Dendritic cell treated with granulocyte-macrophage colony-stimulating factor and Interleukin-4, amounts not matched to agents 40 ng/mL and 50 ng/mL, for 4 days (primary cell): Measurements from ENCODE around the gene HLA-B.
A peak's percentile ranks its signal among the peaks of the same experiment; 100 is the strongest.
"Not testable (repeated sequence)": the region's sequence is repeated elsewhere in the genome, so short reads cannot be mapped to it uniquely, and the experiment has no call there.

Experiments used
- H3K27ac Mint-ChIP-seq: one replicate; pipeline ENCODE4 v1.8.0; 2022; ENCODE audit warnings: mild to moderate bottlenecking, mixed read lengths
- H3K27me3 Mint-ChIP-seq: one replicate; pipeline ENCODE4 v1.8.0; 2022; ENCODE audit warnings: mild to moderate bottlenecking, mixed read lengths
- H3K36me3 Mint-ChIP-seq: one replicate; pipeline ENCODE4 v1.8.0; 2022; ENCODE audit warnings: low read depth, mixed read lengths
- H3K4me1 Mint-ChIP-seq: one replicate; pipeline ENCODE4 v1.8.0; 2022; ENCODE audit warnings: low read depth, mixed read lengths
- H3K4me3 Mint-ChIP-seq: one replicate; pipeline ENCODE4 v1.8.0; 2022; ENCODE audit warnings: mild to moderate bottlenecking, moderate library complexity, mixed read lengths
- H3K9me3 Mint-ChIP-seq: one replicate; pipeline ENCODE4 v1.8.0; 2022; ENCODE audit warnings: mixed read lengths
- intact Hi-C: fragments of 100-400 bp; cut with micrococcal nuclease; formaldehyde crosslinking; loops from one replicate; pipeline ENCODE4 v1.15.0; 2022

Gene HLA-B

DNA sequence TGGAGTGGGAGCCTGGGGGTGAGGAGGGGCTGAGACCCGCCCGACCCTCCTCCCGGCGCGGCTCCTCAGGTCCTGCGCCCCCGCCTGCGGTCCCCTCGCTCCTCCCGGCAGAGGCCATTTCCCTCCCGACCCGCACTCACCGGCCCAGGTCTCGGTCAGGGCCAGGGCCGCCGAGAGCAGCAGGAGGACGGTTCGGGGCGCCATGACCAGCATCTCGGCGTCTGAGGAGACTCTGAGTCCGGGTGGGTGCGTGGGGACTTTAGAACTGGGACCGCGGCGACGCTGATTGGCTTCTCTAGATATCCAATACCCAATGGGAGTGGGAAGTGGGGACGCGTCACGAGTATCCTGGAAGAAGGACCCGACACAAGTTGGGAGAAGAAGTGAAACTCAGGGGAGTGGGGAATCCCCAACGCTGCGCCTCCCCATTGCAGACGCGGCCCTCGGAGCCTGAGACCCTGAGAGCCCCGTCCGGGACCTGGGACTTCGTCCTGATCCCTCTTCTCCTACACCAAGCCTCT is at the start of gene HLA-B:
Gene HLA-B (minus strand): TSS at position 234 of the 521 bp plus-strand sequence. CDS start 21 bp downstream, at position 213.
- peak within 1 kb of the TSS; percentile 91 for H3K4me3 Mint-ChIP-seq
- H3K36me3 Mint-ChIP-seq: peaks cover 49% of the 10 kb centered on the region
- intact Hi-C loops: no loop called here
- H3K4me1 Mint-ChIP-seq: peaks cover 60% of the 10 kb centered on the region
- peak within 1 kb of the TSS; percentile 98 for H3K27ac Mint-ChIP-seq
- peaks cover 8% of the 10 kb centered on the region for H3K9me3 Mint-ChIP-seq
- peaks cover 3% of the 10 kb centered on the region for H3K27me3 Mint-ChIP-seq

DNA sequence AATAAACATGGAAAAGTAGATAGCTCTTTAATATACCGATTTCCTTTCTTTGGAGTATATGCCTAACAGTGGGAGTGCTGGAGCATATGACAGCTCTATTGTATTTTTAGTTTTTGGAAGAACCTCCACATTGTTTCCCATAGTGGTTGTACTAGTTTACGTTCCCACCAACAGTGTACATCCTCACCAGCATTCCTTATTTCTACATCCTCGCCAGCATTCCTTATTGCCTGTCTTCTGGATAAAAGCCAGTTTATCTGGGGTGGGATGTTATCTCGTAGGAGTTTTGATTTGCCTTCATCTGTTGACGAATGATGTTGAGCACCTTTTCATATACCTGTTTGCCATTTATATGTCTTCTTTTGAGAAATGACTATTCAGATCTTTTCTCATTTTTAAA is 49.0 kb upstream of the HLA-B start:
- Mint-ChIP-seq H3K36me3 (peaks cover 26% of the 10 kb centered on the region), H3K9me3 (no peaks in the 10 kb centered on the region), H3K27me3 (no peaks in the 10 kb centered on the region), H3K4me3 (no peak overlapping the region), H3K4me1 (peaks cover 79% of the 10 kb centered on the region), H3K27ac (no peak overlapping the region)
- intact Hi-C loops: no loop called here

DNA sequence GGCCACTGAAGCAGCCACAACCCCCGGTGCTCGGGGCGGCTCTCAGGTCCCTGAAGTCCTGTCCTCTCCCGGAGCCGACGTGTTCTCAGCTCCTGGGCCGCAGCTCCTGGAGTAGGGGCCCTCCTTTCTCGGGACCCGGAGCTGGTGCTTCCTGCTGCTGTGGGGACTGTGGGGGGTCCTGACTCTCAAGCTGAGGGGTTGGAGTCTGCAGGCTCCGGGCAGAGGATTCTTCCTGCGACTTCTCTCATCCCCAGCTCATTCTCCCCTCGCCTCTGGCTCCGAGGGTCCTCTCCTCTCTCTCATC is 47.0 kb upstream of the HLA-B start:
- Mint-ChIP-seq H3K4me1 (peaks cover 74% of the 10 kb centered on the region), H3K36me3 (peaks cover 23% of the 10 kb centered on the region), H3K4me3 (peak overlapping the region; percentile 83), H3K27ac (peak overlapping the region; percentile 81)
- intact Hi-C loops, H3K9me3 Mint-ChIP-seq, H3K27me3 Mint-ChIP-seq: not testable (repeated sequence)

DNA sequence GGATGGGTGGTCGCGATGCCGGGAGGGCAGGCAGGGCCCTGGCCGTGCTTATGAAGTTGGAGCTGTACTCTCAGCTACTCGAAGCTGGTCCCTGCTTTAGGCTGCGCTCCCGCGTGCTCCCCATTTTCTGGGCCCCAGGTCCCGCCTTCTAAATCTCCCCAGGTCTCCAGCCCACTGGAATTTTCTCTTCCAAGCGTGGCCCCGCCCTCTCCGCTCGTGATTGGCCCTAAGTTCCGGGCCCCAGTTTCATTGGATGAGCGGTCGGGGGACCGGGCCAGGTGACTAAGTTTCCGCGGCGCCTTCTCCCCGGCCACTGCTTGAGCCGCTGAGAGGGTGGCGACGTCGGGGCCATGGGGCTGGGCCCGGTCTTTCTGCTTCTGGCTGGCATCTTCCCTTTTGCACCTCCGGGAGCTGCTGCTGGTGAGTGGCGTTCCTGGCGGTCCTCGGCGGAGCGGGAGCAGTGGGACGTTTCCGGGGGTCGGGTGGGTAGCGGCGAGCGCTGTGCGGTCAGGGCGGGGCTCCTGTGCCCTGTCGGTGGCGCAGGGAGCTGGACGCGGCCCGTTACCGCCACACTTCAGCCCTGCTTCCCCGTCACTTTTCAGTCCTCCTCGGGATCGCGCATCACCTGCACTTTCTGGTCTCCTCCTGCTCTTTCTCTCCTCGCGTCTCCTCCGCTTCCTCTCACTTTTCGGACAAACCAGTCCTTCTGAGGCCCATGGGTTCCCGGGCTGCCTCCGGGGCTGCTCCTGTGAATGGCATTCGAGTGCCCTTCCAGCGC is 46.5 kb upstream of the HLA-B start, which contains the start of gene MICA:
Gene MICA (plus strand): TSS at position 313 of the 778 bp plus-strand sequence. CDS start 38 bp downstream, at position 351.
- intact Hi-C loops: no loop called here
- Mint-ChIP-seq H3K27ac (peak within 1 kb of the TSS; percentile 81), H3K4me3 (peak within 1 kb of the TSS; percentile 83), H3K4me1 (peaks cover 76% of the 10 kb centered on the region), H3K36me3 (peaks cover 23% of the 10 kb centered on the region), H3K9me3 (no peaks in the 10 kb centered on the region), H3K27me3 (no peaks in the 10 kb centered on the region)

DNA sequence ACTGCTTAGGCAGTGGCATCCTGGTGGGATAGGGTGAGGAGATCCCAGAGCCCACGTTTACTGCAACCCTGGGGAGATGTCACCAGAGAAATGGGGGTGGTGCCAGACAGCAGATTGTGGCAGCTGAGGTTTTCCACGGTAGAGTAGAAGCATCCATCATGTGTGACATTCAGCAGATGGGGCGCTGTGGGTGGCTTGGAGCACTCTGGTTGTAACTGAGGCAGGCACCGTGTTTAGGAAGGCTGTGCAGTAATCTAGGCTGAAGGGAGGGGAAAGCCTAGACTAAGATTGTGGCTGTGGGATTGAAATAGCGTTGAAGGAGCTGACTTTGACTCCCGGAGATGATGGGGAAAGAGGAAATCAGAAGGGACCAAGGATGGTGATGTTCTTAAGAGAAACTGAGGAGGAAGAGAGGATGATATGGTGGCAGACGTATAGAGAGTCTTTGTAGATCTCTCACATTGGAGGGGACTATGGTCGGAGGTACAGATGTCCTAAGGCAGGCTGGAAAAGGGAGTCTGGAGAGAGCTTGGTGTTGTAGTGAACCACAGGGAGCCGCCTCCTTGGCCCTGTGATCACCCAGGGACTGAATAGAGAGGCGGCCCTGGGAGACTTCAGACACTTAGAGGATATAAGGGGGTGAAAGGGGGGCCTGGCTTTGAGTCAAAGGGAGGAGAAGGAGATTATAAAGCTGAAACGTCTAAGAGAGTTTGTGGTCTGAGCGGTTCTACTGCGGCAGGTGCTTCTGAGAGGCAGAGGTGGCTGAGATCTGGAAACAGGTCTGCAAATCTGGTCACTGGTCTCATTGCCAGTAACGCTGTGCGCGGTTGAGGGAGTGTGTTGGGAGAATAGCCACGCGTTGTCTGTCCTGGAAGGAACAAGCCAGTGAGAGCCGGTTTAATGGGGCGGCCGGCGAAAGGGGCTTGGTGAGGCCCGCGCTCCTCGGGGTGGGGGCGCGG is 45.6 kb upstream of the HLA-B start:
- intact Hi-C loops: no loop called here

DNA sequence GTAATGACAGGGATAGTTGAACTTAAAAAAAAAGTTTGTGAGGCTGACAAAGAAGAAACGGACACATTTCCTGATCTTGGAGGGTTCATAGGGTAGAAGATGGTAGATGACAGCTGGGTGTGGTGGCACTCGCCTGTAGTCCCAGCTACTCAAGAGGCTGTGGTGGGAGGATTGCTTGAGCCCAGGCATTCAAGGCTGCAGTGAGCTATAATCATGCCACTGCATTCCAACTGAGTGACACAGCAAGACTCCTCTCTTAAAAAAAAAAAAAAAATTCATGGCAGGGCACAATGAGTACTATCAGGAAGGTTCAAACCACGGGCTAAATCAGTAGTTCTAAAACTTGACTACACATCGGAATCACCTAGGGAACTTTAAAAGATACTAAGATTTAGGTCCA is 44.4 kb upstream of the HLA-B start:
- Mint-ChIP-seq H3K4me1 (peaks cover 63% of the 10 kb centered on the region), H3K27ac (peak overlapping the region; percentile 84)
- intact Hi-C loops: no loop called here

More for the DNA sequence above, 45.6 kb upstream of the HLA-B start:
- Mint-ChIP-seq H3K27me3 (no peaks in the 10 kb centered on the region), H3K27ac (peak overlapping the region; percentile 81), H3K4me1 (peaks cover 73% of the 10 kb centered on the region), H3K4me3 (peak overlapping the region; percentile 83), H3K36me3 (peaks cover 23% of the 10 kb centered on the region), H3K9me3 (no peaks in the 10 kb centered on the region)

DNA sequence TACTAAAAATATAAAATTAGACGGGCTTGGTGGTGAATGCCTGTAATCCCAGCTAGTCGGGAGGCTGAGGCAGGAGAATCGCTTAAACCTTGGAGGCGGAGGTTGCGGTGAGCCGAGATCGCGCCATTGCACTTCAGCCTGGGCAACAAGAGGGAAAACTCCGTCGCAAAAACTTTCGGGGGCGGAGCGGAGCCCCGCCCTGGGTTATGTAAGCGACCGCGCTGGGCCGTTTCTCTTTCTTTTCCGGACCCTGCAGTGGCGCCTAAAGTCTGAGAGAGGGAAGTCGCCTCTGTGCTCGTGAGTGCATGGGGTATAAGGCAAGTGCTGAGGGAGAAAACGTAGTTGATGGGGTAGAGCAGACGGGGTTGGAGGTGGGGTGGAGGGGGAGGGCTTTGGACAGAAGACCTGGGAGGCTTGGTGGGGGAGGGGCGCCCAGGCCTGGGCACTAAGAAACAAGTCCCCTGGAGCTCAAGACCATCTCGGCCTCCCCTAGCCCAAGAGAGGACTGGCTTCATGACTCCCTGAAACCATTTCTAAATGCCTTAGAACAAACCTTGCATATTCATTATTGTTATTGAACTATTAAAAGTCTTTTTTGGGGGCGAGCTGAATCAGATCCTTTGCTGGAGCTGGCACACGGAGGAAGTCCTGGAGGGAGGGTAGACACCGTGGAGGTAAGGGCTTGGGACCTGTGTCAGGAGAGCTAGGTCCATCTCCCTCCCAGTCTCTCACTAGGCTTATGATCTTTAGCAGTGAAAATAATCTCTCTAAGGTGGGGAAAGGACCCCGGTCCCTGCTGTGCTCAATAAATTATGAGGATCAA is 43.7 kb upstream of the HLA-B start:
- H3K4me3 Mint-ChIP-seq: peak overlapping the region; percentile 84
- peaks cover 26% of the 10 kb centered on the region for H3K36me3 Mint-ChIP-seq
- no peaks in the 10 kb centered on the region for H3K9me3 Mint-ChIP-seq
- H3K4me1 Mint-ChIP-seq: peaks cover 65% of the 10 kb centered on the region
- peak overlapping the region; percentile 84 for H3K27ac Mint-ChIP-seq
- no peaks in the 10 kb centered on the region for H3K27me3 Mint-ChIP-seq
- intact Hi-C loops: no loop called here

More for the DNA sequence above, 44.4 kb upstream of the HLA-B start:
- H3K4me3 Mint-ChIP-seq: peak overlapping the region; percentile 84
- H3K36me3 Mint-ChIP-seq: peaks cover 23% of the 10 kb centered on the region
- H3K27me3 Mint-ChIP-seq: no peaks in the 10 kb centered on the region
- no peaks in the 10 kb centered on the region for H3K9me3 Mint-ChIP-seq

DNA sequence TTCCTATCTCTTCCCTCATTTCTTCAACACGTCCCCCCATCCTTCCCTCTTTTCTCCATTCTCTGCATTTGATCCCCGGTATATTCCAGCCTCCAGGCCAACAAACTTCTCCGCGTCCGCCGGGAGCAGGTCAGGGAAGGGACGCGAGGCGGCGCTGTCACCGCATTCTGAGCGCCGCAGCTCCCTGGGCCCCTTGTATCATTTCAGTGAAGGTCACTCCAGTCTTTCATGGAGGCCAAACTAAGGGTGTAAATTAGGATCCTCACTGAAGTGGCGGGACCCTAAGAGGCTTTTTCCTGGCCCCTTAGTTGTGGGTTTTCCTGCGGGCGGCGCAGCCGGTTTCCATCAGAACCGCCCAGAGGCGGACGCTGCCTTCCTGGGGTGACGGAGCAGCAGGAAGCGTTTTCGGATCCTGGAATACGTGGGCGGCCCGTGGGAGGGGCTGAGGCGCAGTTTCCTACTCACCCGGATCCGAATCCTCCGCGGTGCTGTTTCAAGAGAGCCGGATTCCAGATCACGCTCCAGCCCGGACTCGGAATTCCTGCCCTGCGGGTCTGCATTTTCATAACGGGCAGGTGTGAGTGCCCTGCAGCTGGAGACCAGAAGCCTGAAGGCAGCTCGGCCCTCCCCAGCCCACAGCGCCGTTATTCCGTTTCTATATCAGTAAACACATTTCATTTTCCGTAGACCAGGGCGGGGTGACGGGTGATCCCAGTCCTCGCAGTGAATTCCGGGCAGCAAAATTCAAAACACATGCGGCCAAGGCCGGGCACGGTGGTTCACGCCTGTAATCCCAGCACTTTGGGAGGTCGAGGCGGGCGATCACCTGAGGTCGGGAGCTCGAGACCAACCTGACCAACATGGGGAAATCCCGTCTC is 42.8 kb upstream of the HLA-B start:
- H3K27me3 Mint-ChIP-seq: no peaks in the 10 kb centered on the region
- no peaks in the 10 kb centered on the region for H3K9me3 Mint-ChIP-seq
- intact Hi-C loops: loop anchor here (1.0 to 5.0 kb wide), 2 partner anchors 41 to 92 kb away; no protein-coding TSS in a partner anchor
- peaks cover 35% of the 10 kb centered on the region for H3K36me3 Mint-ChIP-seq
- peak overlapping the region; percentile 84 for H3K4me3 Mint-ChIP-seq
- H3K4me1 Mint-ChIP-seq: peaks cover 63% of the 10 kb centered on the region
- H3K27ac Mint-ChIP-seq: peak overlapping the region; percentile 84

DNA sequence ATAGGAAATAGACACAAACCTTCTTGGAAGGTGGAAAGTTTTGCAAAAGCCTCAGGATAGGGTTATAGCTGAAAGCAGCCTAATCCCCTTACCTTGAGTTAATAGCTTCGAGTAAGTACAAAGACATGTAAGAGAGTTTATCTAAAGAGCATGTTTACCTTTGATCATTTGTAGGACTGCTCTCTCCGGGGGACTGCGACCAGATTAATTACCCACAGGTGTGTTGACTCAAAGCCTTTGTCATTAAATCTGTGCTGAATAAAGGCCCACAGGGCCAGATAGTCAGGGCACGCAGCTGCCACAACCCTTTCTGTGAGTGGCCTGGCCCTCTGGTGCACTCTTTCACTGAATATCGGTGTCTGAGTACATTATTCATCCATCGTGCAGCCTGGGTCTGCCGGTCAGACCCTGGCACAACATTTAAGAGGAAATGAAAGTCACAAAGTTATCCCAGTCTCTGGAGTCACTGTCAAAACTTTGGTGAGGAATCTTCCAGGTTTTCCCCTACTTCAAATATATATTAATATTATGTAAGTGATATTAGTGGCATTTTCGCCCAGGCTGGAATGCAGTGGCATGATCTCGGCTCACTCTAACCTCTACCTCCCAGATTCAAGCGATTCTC is 41.0 kb upstream of the HLA-B start:
- Mint-ChIP-seq H3K36me3 (peaks cover 39% of the 10 kb centered on the region), H3K9me3 (no peaks in the 10 kb centered on the region)
- intact Hi-C loops: loop anchor here (5.0 kb wide), 1 partner anchor 94 kb away; no protein-coding TSS in a partner anchor

DNA sequence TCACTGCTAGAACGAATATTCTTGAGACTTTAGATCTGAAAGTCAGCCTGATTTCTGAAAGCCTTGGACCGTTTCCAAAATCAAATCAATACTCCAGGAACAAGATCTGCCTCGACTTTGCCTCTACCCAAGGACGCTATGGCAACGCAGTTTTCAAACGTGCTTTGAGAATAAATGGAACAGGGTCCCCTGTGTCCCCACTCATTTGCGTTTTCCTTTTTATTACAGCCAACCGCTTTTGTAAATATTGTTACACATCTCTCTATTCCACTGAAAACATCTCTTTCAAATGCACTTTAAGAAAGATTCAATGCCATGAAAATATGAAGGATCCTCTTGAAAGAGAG is 40.1 kb upstream of the HLA-B start:
- H3K27ac Mint-ChIP-seq, H3K9me3 Mint-ChIP-seq, H3K27me3 Mint-ChIP-seq: not testable (repeated sequence)
- intact Hi-C loops: loop anchor here (5.0 kb wide), 1 partner anchor 95 kb away; no protein-coding TSS in a partner anchor
- Mint-ChIP-seq H3K4me3 (peak overlapping the region; percentile 8), H3K4me1 (peaks cover 46% of the 10 kb centered on the region), H3K36me3 (peaks cover 39% of the 10 kb centered on the region)

More for the DNA sequence above, 41.0 kb upstream of the HLA-B start:
- H3K27me3 Mint-ChIP-seq: no peaks in the 10 kb centered on the region
- peaks cover 54% of the 10 kb centered on the region for H3K4me1 Mint-ChIP-seq
- H3K4me3 Mint-ChIP-seq: peak overlapping the region; percentile 18
- no peak overlapping the region for H3K27ac Mint-ChIP-seq

DNA sequence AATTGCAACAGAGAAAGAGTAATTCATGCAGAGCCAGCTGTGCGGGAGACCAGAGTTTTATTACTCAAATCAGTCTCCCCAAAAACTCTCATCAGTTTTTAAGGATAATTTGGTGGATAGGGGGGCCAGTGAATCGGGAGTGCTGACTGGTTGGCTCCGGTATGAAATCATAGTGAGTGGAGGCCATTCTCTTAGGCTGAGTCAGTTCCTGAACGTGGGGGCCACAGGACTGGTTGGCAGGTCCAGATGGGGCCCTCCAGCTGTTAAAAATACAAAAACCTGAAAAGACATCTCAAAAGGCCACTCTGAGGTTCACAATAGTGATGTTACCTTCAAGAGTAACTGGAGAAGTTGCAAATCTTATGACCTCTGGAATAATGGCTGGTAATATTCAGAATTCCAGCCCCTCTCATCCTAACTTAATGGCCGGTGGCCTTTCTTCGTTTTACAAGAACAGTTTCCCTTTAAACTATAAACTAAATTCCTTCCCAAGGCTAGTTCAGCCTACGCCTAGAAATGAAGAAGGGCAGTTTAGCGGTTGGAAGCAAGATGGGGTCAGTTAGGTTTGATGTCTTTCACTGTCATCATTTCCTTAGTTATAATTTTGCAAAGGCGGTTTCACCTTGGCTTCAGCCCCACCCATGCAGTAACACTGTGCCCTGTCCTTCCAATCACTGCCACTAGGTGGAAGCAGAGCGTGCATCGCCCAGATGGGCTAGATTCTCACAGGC is 39.6 kb upstream of the HLA-B start:
- no peaks in the 10 kb centered on the region for H3K27me3 Mint-ChIP-seq
- no peak overlapping the region for H3K27ac Mint-ChIP-seq
- H3K4me3 Mint-ChIP-seq: peak overlapping the region; percentile 8
- peaks cover 41% of the 10 kb centered on the region for H3K4me1 Mint-ChIP-seq
- intact Hi-C loops: loop anchor here (5.0 kb wide), 1 partner anchor 96 kb away; no protein-coding TSS in a partner anchor
- peaks cover 39% of the 10 kb centered on the region for H3K36me3 Mint-ChIP-seq
- H3K9me3 Mint-ChIP-seq: no peaks in the 10 kb centered on the region
